ENCODE data around the gene ASS1.

Gene ASS1

DNA sequence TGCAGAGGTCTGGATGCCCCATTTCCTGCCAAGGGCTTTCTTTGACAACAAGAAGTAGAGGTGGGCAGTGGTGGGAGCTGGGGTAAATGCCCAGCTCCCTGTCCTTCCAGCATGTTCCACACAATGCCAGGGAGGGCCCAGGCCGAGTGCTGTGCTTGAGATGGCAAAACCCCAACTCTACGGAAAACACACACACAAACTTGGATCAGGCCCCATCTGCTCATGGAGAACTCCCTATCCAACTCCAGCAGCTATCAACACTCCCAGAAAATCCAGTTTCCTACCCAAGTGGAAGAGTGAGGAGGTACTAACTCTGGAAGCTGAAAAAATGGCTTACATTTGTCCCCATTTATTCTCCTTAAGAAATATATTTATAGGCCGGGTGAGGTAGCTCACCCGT lies 73.5 kb downstream of the ASS1 start:
- Histone ChIP-seq H3K36me3 (ENCODE audit: control insufficient read depth, insufficient read depth, low read length) (no peaks in the 10 kb centered on the region), H3K9me3 (ENCODE audit: control insufficient read depth, low read length) (no peaks in the 10 kb centered on the region), H3K4me3 (ENCODE audit: insufficient read depth, low read depth, low read length, poor library complexity, severe bottlenecking) (no peak overlapping the region), H3K4me1 (ENCODE audit: control insufficient read depth, insufficient read depth, low read length, poor library complexity, severe bottlenecking) (no peaks in the 10 kb centered on the region), H3K27ac (ENCODE audit: insufficient read depth, low read length, poor library complexity, severe bottlenecking) (no peak overlapping the region), H3K27me3 (replicated peaks; ENCODE audit: control insufficient read depth, insufficient read depth, low read length, poor library complexity, severe bottlenecking) (no peaks in the 10 kb centered on the region)
- no peak for DNase-seq

- no peaks in the 10 kb centered on the region for H3K36me3 ChIP-seq (ENCODE audit: control insufficient read depth, insufficient read depth, low read length)
- H3K4me1 ChIP-seq (ENCODE audit: control insufficient read depth, insufficient read depth, low read length, poor library complexity, severe bottlenecking) = no peaks in the 10 kb centered on the region
- no peaks in the 10 kb centered on the region for H3K9me3 ChIP-seq (ENCODE audit: control insufficient read depth, low read length)
- H3K4me3 ChIP-seq (ENCODE audit: insufficient read depth, low read depth, low read length, poor library complexity, severe bottlenecking) = no peak overlapping the region
- DNase-seq = no peak
- H3K27me3 ChIP-seq (replicated peaks; ENCODE audit: control insufficient read depth, insufficient read depth, low read length, poor library complexity, severe bottlenecking) = no peaks in the 10 kb centered on the region
- no peak overlapping the region for H3K27ac ChIP-seq (ENCODE audit: insufficient read depth, low read length, poor library complexity, severe bottlenecking)
These were observed 74.4 kb downstream of the ASS1 start for GRCh38 chr9:130518943-130519799.

- H3K4me1 ChIP-seq (ENCODE audit: control insufficient read depth, insufficient read depth, low read length, poor library complexity, severe bottlenecking) = no peaks in the 10 kb centered on the region
- no peak overlapping the region for H3K27ac ChIP-seq (ENCODE audit: insufficient read depth, low read length, poor library complexity, severe bottlenecking)
- no peaks in the 10 kb centered on the region for H3K36me3 ChIP-seq (ENCODE audit: control insufficient read depth, insufficient read depth, low read length)
- no peaks in the 10 kb centered on the region for H3K27me3 ChIP-seq (replicated peaks; ENCODE audit: control insufficient read depth, insufficient read depth, low read length, poor library complexity, severe bottlenecking)
- no peak for DNase-seq
- H3K4me3 ChIP-seq (ENCODE audit: insufficient read depth, low read depth, low read length, poor library complexity, severe bottlenecking) = no peak overlapping the region
- no peaks in the 10 kb centered on the region for H3K9me3 ChIP-seq (ENCODE audit: control insufficient read depth, low read length)
These were observed 75.2 kb downstream of the ASS1 start for GRCh38 chr9:130519927-130520326.

GRCh38 chr9:130521715-130522114 lies 77.0 kb downstream of the ASS1 start:
- Histone ChIP-seq H3K4me3 (ENCODE audit: insufficient read depth, low read depth, low read length, poor library complexity, severe bottlenecking) (no peak overlapping the region), H3K27ac (ENCODE audit: insufficient read depth, low read length, poor library complexity, severe bottlenecking) (no peak overlapping the region)
- no peak for DNase-seq

DNA sequence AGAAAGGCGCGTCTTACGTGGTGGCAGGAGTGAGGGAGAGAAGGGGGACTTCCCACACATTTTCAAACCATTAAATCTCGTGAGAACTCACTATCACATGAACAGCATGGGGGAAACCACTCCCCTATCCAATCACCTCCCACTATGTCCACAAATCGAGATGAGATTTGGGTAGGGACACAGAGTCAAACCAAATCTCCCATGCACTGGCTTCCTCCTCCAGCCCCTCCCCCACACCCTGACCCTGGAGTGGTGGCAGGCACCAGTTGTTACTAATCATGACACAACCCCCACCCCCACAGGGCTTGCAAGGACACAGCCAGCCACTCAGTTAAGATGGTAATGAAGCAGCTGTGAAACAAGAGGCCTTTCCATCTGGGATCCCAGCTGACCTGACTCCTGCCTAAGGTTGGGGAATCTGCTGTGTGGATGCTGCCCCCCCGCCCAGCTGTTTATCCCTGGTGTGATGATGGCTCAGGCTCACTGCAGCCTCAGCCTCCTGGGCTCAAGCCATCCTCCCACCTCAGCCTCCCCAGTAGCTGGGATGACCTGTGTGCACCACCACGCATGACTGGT lies 77.6 kb downstream of the ASS1 start:
- H3K4me1 ChIP-seq (ENCODE audit: control insufficient read depth, insufficient read depth, low read length, poor library complexity, severe bottlenecking) = no peaks in the 10 kb centered on the region
- DNase-seq = no peak
- no peak overlapping the region for H3K27ac ChIP-seq (ENCODE audit: insufficient read depth, low read length, poor library complexity, severe bottlenecking)
- no peak overlapping the region for H3K4me3 ChIP-seq (ENCODE audit: insufficient read depth, low read depth, low read length, poor library complexity, severe bottlenecking)
- no peaks in the 10 kb centered on the region for H3K9me3 ChIP-seq (ENCODE audit: control insufficient read depth, low read length)
- no peaks in the 10 kb centered on the region for H3K36me3 ChIP-seq (ENCODE audit: control insufficient read depth, insufficient read depth, low read length)
- no peaks in the 10 kb centered on the region for H3K27me3 ChIP-seq (replicated peaks; ENCODE audit: control insufficient read depth, insufficient read depth, low read length, poor library complexity, severe bottlenecking)

More at GRCh38 chr9:130521715-130522114, 77.0 kb downstream of the ASS1 start:
- H3K36me3 ChIP-seq (ENCODE audit: control insufficient read depth, insufficient read depth, low read length) = no peaks in the 10 kb centered on the region
- H3K27me3 ChIP-seq (replicated peaks; ENCODE audit: control insufficient read depth, insufficient read depth, low read length, poor library complexity, severe bottlenecking) = no peaks in the 10 kb centered on the region
- H3K9me3 ChIP-seq (ENCODE audit: control insufficient read depth, low read length) = no peaks in the 10 kb centered on the region
- H3K4me1 ChIP-seq (ENCODE audit: control insufficient read depth, insufficient read depth, low read length, poor library complexity, severe bottlenecking) = no peaks in the 10 kb centered on the region

- H3K36me3 ChIP-seq (ENCODE audit: control insufficient read depth, insufficient read depth, low read length) = no peaks in the 10 kb centered on the region
- no peaks in the 10 kb centered on the region for H3K9me3 ChIP-seq (ENCODE audit: control insufficient read depth, low read length)
- no peaks in the 10 kb centered on the region for H3K27me3 ChIP-seq (replicated peaks; ENCODE audit: control insufficient read depth, insufficient read depth, low read length, poor library complexity, severe bottlenecking)
- H3K4me3 ChIP-seq (ENCODE audit: insufficient read depth, low read depth, low read length, poor library complexity, severe bottlenecking) = no peak overlapping the region
- no peak overlapping the region for H3K27ac ChIP-seq (ENCODE audit: insufficient read depth, low read length, poor library complexity, severe bottlenecking)
- no peak for DNase-seq
- H3K4me1 ChIP-seq (ENCODE audit: control insufficient read depth, insufficient read depth, low read length, poor library complexity, severe bottlenecking) = no peaks in the 10 kb centered on the region
These were observed 79.2 kb downstream of the ASS1 start for GRCh38 chr9:130523921-130524320.

DNA sequence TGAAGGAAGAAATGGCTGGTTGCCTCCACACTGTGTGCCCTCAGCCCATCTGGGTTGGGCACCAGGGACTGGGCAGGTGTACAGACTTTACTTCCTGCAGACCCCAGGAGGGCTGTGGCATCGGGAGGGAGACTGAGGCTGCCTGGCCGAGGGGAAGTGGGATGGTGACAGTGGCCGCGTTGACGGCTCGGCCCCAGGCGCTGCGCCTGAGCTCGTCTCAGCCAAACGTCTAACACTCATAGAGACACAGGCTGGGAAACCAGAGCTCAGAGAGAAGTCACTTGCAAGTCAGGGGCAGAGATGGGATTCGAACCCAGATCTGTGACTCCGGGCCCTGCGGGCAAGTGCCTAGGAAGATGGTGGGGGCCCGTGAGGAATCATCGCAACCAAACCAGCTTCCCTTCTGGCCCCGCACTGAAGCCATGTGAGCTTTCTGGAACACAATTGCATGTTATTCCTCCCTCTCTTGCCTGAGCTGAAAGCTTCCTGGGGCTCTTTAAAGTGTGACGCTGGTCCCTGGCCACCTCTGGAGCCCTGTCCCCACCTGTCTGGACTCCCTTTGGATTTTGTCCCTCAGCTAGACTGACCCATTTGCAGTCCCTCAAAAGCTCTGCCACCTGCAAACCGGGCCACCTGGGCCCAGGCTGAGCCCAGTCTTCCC lies 81.6 kb downstream of the ASS1 start:
- Histone ChIP-seq H3K27me3 (replicated peaks; ENCODE audit: control insufficient read depth, insufficient read depth, low read length, poor library complexity, severe bottlenecking) (no peaks in the 10 kb centered on the region), H3K4me1 (ENCODE audit: control insufficient read depth, insufficient read depth, low read length, poor library complexity, severe bottlenecking) (no peaks in the 10 kb centered on the region), H3K36me3 (ENCODE audit: control insufficient read depth, insufficient read depth, low read length) (no peaks in the 10 kb centered on the region), H3K4me3 (ENCODE audit: insufficient read depth, low read depth, low read length, poor library complexity, severe bottlenecking) (no peak overlapping the region), H3K9me3 (ENCODE audit: control insufficient read depth, low read length) (no peaks in the 10 kb centered on the region), H3K27ac (ENCODE audit: insufficient read depth, low read length, poor library complexity, severe bottlenecking) (no peak overlapping the region)
- DNase-seq = no peak

GRCh38 chr9:130526854-130527650 lies 82.3 kb downstream of the ASS1 start:
- Histone ChIP-seq H3K27ac (ENCODE audit: insufficient read depth, low read length, poor library complexity, severe bottlenecking) (no peak overlapping the region), H3K9me3 (ENCODE audit: control insufficient read depth, low read length) (no peaks in the 10 kb centered on the region), H3K36me3 (ENCODE audit: control insufficient read depth, insufficient read depth, low read length) (no peaks in the 10 kb centered on the region), H3K27me3 (replicated peaks; ENCODE audit: control insufficient read depth, insufficient read depth, low read length, poor library complexity, severe bottlenecking) (no peaks in the 10 kb centered on the region), H3K4me1 (ENCODE audit: control insufficient read depth, insufficient read depth, low read length, poor library complexity, severe bottlenecking) (no peaks in the 10 kb centered on the region), H3K4me3 (ENCODE audit: insufficient read depth, low read depth, low read length, poor library complexity, severe bottlenecking) (no peak overlapping the region)
- no peak for DNase-seq

DNA sequence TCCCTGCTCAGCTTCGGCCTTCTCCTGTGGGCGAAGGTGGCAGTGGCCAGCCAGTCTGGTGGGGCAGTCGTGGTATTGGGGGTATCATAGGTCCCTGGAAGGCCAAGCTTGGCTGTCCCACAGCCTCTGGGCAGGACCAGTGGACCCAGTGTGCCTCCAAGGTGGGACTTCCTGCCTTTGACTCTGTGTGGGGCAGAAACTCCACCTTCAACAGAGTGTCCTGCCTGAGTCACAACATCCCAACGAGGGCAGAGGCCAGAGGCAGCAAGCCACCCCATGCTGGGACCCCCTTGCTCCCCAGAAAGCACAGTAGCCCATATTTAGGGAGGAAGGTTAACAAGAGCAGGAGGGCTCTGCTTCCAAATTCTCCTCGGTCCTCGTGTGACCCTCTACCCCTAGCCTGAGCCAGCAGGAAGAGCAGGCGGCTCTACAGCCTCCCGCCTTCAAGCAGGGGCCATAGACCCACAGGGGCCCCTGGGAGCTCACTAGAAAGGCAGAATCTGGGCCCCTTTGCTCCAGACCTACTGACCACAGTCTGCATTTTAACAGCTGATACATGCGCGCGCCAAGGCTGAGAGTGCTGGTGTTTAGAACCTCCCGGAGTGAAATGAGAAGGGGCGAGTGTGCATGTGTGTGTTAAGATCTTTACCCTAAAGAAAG lies 83.0 kb downstream of the ASS1 start:
- Histone ChIP-seq H3K9me3 (ENCODE audit: control insufficient read depth, low read length) (no peaks in the 10 kb centered on the region), H3K36me3 (ENCODE audit: control insufficient read depth, insufficient read depth, low read length) (no peaks in the 10 kb centered on the region), H3K4me1 (ENCODE audit: control insufficient read depth, insufficient read depth, low read length, poor library complexity, severe bottlenecking) (no peaks in the 10 kb centered on the region), H3K27ac (ENCODE audit: insufficient read depth, low read length, poor library complexity, severe bottlenecking) (no peak overlapping the region), H3K4me3 (ENCODE audit: insufficient read depth, low read depth, low read length, poor library complexity, severe bottlenecking) (no peak overlapping the region), H3K27me3 (replicated peaks; ENCODE audit: control insufficient read depth, insufficient read depth, low read length, poor library complexity, severe bottlenecking) (no peaks in the 10 kb centered on the region)
- no peak for DNase-seq
